ENCODE data around the gene ACCSL. TPM values are rescaled to one million over a fixed set of nuclear protein-coding genes. Genes with fewer than 3 reads are reported as not detected.

ACCSL gene
- total RNA-seq, 2 donors from 2014 or later: not detected

DNA sequence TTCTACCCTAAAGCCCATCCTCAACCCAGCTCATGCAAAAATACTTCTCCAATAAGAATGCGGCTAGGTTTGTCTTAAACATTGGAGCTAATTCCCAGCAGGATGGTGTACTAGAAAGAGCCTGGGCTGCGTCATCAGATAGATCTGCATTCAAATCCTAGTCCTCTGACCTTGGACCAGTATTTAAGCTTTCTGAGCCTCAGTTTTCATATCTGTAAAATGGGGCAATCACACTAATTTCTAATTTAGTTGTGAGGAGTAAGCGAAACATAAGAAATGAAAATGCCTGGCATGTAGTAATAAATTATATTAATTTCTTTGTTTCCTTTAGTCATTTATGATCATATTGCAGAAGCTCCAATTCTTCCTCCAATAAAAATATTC lies 32.2 kb upstream of the ACCSL start:
- TF ChIP-seq, protein P1, sequence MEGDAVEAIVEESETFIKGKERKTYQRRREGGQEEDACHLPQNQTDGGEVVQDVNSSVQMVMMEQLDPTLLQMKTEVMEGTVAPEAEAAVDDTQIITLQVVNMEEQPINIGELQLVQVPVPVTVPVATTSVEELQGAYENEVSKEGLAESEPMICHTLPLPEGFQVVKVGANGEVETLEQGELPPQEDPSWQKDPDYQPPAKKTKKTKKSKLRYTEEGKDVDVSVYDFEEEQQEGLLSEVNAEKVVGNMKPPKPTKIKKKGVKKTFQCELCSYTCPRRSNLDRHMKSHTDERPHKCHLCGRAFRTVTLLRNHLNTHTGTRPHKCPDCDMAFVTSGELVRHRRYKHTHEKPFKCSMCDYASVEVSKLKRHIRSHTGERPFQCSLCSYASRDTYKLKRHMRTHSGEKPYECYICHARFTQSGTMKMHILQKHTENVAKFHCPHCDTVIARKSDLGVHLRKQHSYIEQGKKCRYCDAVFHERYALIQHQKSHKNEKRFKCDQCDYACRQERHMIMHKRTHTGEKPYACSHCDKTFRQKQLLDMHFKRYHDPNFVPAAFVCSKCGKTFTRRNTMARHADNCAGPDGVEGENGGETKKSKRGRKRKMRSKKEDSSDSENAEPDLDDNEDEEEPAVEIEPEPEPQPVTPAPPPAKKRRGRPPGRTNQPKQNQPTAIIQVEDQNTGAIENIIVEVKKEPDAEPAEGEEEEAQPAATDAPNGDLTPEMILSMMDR (conservative IDR thresholded peaks at IDR 0.05): no peak
- Histone ChIP-seq H3K27ac (ENCODE audit: low read depth, low read length) (no peak overlapping the region), H3K9ac (ENCODE audit: extremely low read depth, low read length, poor library complexity, severe bottlenecking) (no peak overlapping the region), H3K4me3 (ENCODE audit: low read length) (no peak overlapping the region), H3K9me3 (ENCODE audit: control insufficient read depth, low read length) (no peaks in the 10 kb centered on the region), H3K36me3 (ENCODE audit: control insufficient read depth, insufficient read depth, low read length) (no peaks in the 10 kb centered on the region), H3K4me1 (ENCODE audit: control insufficient read depth, insufficient read depth, low read length) (peaks cover 3% of the 10 kb centered on the region), H3K27me3 (ENCODE audit: control insufficient read depth, insufficient read depth, low read length, poor library complexity, severe bottlenecking) (peaks cover 14% of the 10 kb centered on the region)
- Mint-ChIP-seq H3K4me3 (no peak overlapping the region), H3K27me3 (ENCODE audit: insufficient read depth) (peaks cover 20% of the 10 kb centered on the region), H3K27ac (no peak overlapping the region), H3K4me1 (peaks cover 2% of the 10 kb centered on the region), H3K9me3 (no peaks in the 10 kb centered on the region), H3K36me3 (ENCODE audit: low read depth) (no peaks in the 10 kb centered on the region)
- WGBS, 2 experiments (ENCODE audit: insufficient coverage in 1 of 2, insufficient read length in 1 of 2): 85 to 96% methylated on average over 2 of the region's 3 CpGs
- DNase-seq: no peak

DNA sequence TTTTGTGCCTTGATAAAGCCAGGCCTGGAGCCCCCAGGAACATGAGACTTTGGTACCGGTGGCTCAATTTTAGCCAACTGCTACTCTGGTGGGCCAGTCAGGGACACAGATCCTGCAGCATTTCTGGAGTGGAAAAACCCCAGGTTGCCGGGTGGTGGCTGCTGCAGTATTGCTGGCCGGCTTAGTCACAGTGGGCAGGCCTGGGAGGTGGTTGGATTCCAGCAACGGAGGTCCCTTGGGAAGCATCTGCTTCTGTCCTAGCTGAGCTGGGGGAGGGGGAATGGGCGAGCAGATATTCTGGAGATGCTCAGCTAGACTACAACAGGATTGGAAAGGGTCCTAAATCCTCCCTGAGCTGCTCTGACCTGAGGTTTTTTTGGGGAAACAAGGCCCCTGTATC lies 31.6 kb upstream of the ACCSL start:
- Histone ChIP-seq H3K27me3 (ENCODE audit: control insufficient read depth, insufficient read depth, low read length, poor library complexity, severe bottlenecking) (peaks cover 14% of the 10 kb centered on the region), H3K36me3 (ENCODE audit: control insufficient read depth, insufficient read depth, low read length) (no peaks in the 10 kb centered on the region), H3K4me3 (ENCODE audit: low read length) (no peak overlapping the region), H3K9ac (ENCODE audit: extremely low read depth, low read length, poor library complexity, severe bottlenecking) (no peak overlapping the region), H3K27ac (ENCODE audit: low read depth, low read length) (no peak overlapping the region), H3K4me1 (ENCODE audit: control insufficient read depth, insufficient read depth, low read length) (peaks cover 3% of the 10 kb centered on the region), H3K9me3 (ENCODE audit: control insufficient read depth, low read length) (no peaks in the 10 kb centered on the region)
- WGBS, 2 experiments (ENCODE audit: insufficient coverage in 1 of 2, insufficient read length in 1 of 2): 73 to 82% methylated on average over 3 to 5 of the region's 5 CpGs
- Mint-ChIP-seq H3K36me3 (ENCODE audit: low read depth) (no peaks in the 10 kb centered on the region), H3K4me3 (no peak overlapping the region), H3K4me1 (peaks cover 2% of the 10 kb centered on the region), H3K27me3 (ENCODE audit: insufficient read depth) (peaks cover 23% of the 10 kb centered on the region), H3K9me3 (no peaks in the 10 kb centered on the region), H3K27ac (no peak overlapping the region)
- TF ChIP-seq, protein P1 (conservative IDR thresholded peaks at IDR 0.05): no peak
- no peak for DNase-seq

DNA sequence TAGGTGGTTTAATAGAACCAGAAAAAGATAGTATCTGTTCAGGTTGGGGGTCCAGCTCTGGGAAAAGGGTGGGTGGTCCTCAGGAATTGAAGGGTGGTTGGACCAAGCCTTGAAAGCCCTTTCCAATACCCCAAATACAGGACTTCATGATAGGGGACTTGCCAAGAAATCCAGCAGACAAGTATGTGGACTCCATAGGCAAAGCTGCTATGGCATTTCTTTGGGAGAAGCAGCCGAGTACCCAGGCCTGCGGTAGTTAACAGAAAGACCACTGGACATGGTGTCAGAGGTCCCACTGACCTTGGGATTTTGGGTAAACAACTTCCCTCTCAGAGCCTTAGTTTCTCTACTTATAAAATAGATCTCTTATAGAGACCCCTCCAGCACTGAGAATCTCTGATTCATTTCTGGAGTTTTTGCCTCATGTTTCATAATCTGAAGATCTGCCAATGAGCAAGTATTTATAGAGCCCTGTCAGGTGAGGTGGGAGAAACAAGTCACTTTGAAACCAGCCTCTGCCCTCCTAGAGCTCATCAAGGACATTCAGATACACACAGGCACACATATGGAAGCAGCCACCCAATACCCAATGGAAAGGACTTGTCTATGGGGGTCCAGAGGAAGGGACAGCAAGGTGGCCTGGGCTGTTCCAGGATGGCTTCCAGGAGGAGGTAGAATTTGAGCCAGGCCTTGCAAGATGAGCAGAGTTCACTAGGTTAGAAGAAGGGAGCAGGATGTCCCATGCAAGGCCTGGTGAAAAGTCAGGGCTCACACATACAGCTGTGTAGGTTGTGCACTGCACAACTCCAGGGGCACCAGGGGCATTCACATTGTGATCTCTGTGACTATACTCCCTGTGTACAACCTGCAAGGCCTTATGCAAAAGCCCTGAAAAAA lies 31.0 kb upstream of the ACCSL start:
- WGBS, 2 experiments (ENCODE audit: insufficient coverage in 1 of 2, insufficient read length in 1 of 2): 88 to 99% methylated on average over 2 of the region's 2 CpGs
- no peak overlapping the region for H3K27ac Mint-ChIP-seq
- Histone ChIP-seq H3K36me3 (ENCODE audit: control insufficient read depth, insufficient read depth, low read length) (no peaks in the 10 kb centered on the region), H3K27ac (ENCODE audit: low read depth, low read length) (no peak overlapping the region), H3K27me3 (ENCODE audit: control insufficient read depth, insufficient read depth, low read length, poor library complexity, severe bottlenecking) (peaks cover 14% of the 10 kb centered on the region), H3K4me3 (ENCODE audit: low read length) (no peak overlapping the region), H3K9ac (ENCODE audit: extremely low read depth, low read length, poor library complexity, severe bottlenecking) (no peak overlapping the region), H3K9me3 (ENCODE audit: control insufficient read depth, low read length) (no peaks in the 10 kb centered on the region), H3K4me1 (ENCODE audit: control insufficient read depth, insufficient read depth, low read length) (peaks cover 3% of the 10 kb centered on the region)
- TF ChIP-seq, protein P1 (conservative IDR thresholded peaks at IDR 0.05): no peak
- H3K36me3 Mint-ChIP-seq (ENCODE audit: low read depth): no peaks in the 10 kb centered on the region
- H3K4me1 Mint-ChIP-seq: peaks cover 2% of the 10 kb centered on the region
- no peak for DNase-seq
- H3K4me3 Mint-ChIP-seq: no peak overlapping the region
- H3K9me3 Mint-ChIP-seq: peaks cover 4% of the 10 kb centered on the region
- peaks cover 28% of the 10 kb centered on the region for H3K27me3 Mint-ChIP-seq (ENCODE audit: insufficient read depth)
